Body of pancreas (tissue), 4 donors: ENCODE results near the gene PER3.

Experiments used
- POLR2A ChIP-seq, 3 donors: fragments of 450-650 bp; IDR thresholded peaks; one replicate each; pipeline ENCODE4 v1.6.1; 2016; ENCODE audit warnings: antibody characterized with exemption in 3 of 3, mild to moderate bottlenecking in 2 of 3
- TF ChIP-seq, protein P1 (sequence below), 7 experiments: fragments of 450-650 bp in 4 of 7; fragments of 200-600 bp in 3 of 7; sonication (generic) in 3 of 7; IDR thresholded peaks; one replicate each; pipeline ENCODE4 v1.5.1; 2016 to 2019; ENCODE audit warnings: antibody characterized with exemption in 7 of 7

DNA sequence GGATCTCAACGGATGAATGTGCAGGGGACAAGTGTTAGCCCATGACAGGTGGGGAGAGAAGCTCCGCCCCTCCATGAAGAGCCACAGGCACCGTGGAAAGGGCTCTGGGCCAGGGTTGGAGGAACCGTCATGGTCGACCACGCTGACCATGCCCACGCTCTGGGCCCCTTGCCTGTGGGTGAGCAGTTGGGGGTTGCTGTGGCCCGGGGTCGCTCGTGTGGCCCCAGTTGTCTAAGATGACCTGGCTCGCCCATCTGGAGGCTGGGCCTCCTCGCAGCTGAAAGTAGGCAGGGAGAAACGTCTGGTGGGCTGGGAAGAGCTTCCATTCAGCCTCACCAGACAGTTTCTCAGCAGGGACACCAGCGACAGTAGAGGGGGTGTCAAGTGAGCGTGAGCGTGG, 81.9 kb downstream of the PER3 start:
- TF ChIP-seq, protein P1, sequence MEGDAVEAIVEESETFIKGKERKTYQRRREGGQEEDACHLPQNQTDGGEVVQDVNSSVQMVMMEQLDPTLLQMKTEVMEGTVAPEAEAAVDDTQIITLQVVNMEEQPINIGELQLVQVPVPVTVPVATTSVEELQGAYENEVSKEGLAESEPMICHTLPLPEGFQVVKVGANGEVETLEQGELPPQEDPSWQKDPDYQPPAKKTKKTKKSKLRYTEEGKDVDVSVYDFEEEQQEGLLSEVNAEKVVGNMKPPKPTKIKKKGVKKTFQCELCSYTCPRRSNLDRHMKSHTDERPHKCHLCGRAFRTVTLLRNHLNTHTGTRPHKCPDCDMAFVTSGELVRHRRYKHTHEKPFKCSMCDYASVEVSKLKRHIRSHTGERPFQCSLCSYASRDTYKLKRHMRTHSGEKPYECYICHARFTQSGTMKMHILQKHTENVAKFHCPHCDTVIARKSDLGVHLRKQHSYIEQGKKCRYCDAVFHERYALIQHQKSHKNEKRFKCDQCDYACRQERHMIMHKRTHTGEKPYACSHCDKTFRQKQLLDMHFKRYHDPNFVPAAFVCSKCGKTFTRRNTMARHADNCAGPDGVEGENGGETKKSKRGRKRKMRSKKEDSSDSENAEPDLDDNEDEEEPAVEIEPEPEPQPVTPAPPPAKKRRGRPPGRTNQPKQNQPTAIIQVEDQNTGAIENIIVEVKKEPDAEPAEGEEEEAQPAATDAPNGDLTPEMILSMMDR (IDR thresholded peaks at IDR 0.05): no peak
- no peak for TF ChIP-seq POLR2A (IDR thresholded peaks at IDR 0.05)
